NCI-H2196 (cell line): ENCODE data around the gene CDK4.
"Not testable (repeated sequence)": the region's sequence is repeated elsewhere in the genome, so short reads cannot be mapped to it uniquely, and the experiment has no call there.

ENCODE experiments used
- DNase-seq: peaks from one replicate; lab custom pipeline; 2025; ENCODE audit not compliant: unreplicated experiment; lab: John Stamatoyannopoulos, UW

Gene CDK4

DNA sequence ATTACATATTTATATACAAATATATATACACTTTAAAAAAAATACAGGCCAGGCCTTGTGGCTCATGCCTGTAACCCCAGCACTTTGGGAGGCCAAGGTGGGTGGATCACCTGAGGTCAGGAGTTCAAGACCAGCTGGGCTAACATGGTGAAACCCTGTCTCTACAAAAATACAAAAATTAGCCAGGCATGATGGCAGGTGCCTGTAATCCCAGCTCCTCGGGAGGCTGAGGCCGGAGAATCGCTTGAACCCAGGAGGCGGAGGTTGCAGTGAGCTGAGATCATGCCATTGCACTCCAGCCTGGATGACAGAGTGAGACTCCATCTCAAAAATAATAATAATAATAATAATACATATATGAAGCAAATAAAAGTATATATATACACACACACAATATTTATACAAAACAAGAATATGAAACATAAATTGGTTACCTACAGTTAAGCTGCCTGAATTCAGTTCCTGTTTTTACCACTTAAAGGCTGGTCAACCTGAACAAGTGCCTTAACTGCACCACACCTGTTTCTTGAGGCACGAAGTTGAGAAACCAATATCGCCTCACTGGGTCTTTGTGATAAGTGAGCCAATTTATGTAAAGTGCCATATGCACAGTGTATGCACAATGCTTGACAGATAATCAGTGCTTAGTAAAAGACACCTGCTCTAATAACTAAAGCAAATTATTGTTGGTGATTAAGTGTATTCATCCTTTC is 36.9 kb downstream of the CDK4 start:
- not testable (repeated sequence) for DNase-seq

DNA sequence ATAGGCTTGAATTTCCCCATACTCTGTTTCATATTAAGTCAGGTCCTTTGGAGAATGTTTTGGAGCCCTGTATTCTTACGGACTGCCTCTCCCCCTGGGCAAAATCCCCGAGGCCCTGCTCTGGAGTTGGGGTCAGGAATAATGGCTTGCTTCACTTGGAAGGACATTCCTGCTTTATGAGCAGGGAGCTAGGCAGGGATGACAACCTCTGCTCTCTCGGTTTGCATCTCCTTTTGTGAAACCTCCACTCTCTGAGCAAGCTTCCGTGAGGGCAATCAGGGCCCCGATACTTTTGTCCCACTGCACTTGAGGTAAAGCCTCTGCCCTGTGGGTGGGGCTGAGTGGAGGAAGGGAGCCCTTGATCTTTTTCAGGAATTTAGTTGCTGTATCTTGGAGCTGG is 38.9 kb downstream of the CDK4 start:
- no peak for DNase-seq

DNA sequence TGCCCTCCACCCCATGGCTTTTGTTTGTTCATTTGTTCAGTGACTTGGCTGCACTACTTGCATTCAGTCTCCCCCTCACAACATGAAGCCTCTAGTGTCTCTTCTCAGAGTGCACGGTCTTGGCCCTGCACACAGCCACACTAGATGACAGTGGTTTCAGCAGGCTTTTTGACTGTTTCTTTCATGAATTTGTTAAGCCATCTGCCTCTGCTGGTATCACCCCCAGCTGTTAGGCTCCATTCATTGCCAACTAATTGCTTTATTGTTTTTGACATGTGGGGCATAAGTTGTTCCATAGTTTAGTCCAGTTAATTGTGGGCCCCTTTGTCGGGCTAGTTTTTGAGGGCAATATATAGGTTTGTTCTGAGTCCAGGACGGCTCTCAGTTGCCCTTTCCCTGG is 39.4 kb downstream of the CDK4 start:
- no peak for DNase-seq

GRCh38 chr12:57708296-57708695 is 43.8 kb downstream of the CDK4 start:
- no peak for DNase-seq

DNA sequence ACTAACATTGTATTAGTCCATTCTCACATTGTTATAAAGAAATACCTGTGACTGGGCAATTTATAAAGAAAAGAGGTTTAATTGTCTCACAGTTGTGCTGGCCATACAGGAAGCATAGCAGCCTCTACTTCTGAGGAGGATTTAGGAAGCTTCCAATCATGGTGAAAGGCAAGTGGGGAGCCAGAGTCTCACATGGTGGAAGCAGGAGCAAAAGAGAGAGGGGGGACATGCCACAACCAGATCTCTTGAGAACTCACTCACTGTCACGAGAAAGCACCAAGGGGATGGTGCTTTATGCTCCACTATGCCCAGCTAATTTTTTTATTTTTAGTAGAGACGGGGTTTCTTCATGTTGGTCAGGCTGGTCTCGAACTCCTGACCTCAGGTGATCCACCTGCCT is 44.9 kb downstream of the CDK4 start:
- DNase-seq = no peak

GRCh38 chr12:57700317-57700716 is 51.8 kb downstream of the CDK4 start:
- DNase-seq = no peak

DNA sequence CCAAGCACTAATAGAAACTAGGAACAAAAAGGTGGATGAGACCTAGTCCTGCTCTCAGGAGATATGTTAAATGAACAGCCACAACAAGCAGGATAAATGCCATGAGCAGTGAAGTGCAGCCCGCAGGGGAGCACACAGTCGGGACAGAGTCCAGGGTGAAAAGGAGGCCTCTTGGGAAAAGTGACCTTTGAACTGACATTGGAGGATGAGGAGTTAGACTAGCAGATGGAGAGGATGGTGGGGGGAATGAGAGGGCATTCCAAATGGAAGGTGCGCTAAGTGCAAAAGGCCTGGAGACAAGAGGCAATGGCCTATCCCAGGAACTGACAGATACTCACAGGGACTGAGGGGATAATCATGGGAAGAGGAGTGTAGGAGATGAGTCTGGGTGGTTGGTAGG is 53.7 kb downstream of the CDK4 start:
- DNase-seq = no peak
